ENCODE measurements around the gene TP53BP1.

- TF ChIP-seq CTCF (IDR thresholded peaks at IDR 0.05) = no peak
- TF ChIP-seq POLR2A (IDR thresholded peaks at IDR 0.05) = no peak
These were observed 109.9 kb downstream of the TP53BP1 start for GRCh38 chr15:43383070-43383469.

Measured in heart left ventricle (tissue), 13 donors.